ENCODE data around the gene RBMS3. TPM values are rescaled to one million over a fixed set of nuclear protein-coding genes. Genes with fewer than 3 reads are reported as not detected.
"Not testable (repeated sequence)": the region's sequence is repeated elsewhere in the genome, so short reads cannot be mapped to it uniquely, and the experiment has no call there.

RBMS3 gene
- total RNA-seq, 3 donors from 2014 or later, result 48.4 to 117 (median 103) TPM

GRCh38 chr3:29466442-29466841, 185.6 kb downstream of the RBMS3 start:
- Histone ChIP-seq H3K4me3 (no peak overlapping the region), H3K36me3 (no peaks in the 10 kb centered on the region), H3K9me3 (no peaks in the 10 kb centered on the region), H3K27me3 (no peaks in the 10 kb centered on the region), H3K4me1 (no peaks in the 10 kb centered on the region), H3K27ac (peak overlapping the region in 1 of 2 donors; percentile 17)
- TF ChIP-seq CTCF (IDR thresholded peaks at IDR 0.05), result no peak
- TF ChIP-seq POLR2AphosphoS5 (IDR thresholded peaks at IDR 0.05), result no peak
- TF ChIP-seq POLR2A (IDR thresholded peaks at IDR 0.05), result no peak
- intact Hi-C loops (cut with DNase I; ENCODE audit: low total_unique reads), result no loop called here
- DNase-seq (ENCODE audit: low spot score in 2 of 2), result no peak

DNA sequence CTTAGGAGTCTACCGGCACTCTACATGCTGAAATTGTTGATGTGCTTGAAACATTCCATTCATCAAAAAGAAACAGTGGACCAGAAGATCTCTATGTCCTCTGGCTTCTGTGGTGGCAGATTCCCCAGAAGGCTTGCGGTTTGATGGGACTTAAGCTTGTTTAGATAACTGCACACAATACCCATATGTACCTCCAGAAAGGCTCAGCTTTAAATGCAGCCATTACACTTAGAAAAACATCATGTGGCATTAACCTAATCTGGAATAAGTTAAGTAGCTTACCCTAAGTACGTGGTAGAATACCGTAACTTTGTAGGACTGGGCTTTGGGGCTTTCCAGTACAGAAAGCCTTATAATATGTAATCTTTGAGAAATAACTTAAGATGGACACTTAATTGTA, 187.3 kb downstream of the RBMS3 start:
- Histone ChIP-seq H3K36me3 (no peaks in the 10 kb centered on the region), H3K4me3 (no peak overlapping the region), H3K27ac (no peak overlapping the region), H3K4me1 (no peaks in the 10 kb centered on the region), H3K9me3 (peaks cover 0 to under 1% of the 10 kb centered on the region in 2 donors), H3K27me3 (no peaks in the 10 kb centered on the region)
- TF ChIP-seq POLR2A (IDR thresholded peaks at IDR 0.05) (no peak), POLR2AphosphoS5 (IDR thresholded peaks at IDR 0.05) (no peak), CTCF (IDR thresholded peaks at IDR 0.05) (no peak)
- no peak for DNase-seq (ENCODE audit: low spot score in 2 of 2)
- intact Hi-C loops (cut with DNase I; ENCODE audit: low total_unique reads), result no loop called here

DNA sequence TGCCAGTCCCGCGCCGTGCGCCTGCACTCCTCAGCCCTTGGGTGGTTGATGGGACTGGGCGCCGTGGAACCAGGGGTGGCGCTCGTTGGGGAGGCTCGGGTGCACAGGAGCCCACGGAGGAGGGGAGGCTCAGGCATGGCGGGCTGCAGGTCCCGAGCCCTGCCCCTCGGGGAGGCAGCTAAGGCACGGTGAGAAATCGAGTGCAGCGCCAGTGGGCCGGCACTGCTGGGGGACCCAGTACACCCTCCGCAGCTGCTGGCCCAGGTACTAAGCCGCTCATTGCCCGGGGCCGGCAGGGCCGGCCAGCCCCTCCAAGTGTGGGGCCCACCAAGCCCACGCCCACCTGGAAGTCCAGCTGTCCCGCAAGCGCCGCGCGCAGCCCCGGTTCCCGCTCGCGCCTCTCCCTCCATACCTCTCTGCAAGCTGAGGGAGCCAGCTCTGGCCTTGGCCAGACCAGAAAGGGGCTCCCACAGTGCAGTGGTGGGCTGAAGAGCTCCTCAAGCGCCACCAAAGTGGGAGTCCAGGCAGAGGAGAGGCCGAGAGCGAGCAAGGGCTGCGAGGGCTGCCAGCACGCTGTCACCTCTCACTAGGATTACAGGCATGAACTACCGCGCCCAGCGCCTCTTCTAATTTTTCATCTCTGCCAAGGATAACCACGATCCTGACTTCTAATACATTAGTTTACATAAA, 192.8 kb downstream of the RBMS3 start:
- H3K4me3 ChIP-seq; intact Hi-C loops (cut with DNase I; ENCODE audit: low total_unique reads); H3K27me3 ChIP-seq; DNase-seq (ENCODE audit: low spot score in 2 of 2); H3K27ac ChIP-seq; H3K36me3 ChIP-seq; H3K4me1 ChIP-seq; H3K9me3 ChIP-seq: not testable (repeated sequence)

DNA sequence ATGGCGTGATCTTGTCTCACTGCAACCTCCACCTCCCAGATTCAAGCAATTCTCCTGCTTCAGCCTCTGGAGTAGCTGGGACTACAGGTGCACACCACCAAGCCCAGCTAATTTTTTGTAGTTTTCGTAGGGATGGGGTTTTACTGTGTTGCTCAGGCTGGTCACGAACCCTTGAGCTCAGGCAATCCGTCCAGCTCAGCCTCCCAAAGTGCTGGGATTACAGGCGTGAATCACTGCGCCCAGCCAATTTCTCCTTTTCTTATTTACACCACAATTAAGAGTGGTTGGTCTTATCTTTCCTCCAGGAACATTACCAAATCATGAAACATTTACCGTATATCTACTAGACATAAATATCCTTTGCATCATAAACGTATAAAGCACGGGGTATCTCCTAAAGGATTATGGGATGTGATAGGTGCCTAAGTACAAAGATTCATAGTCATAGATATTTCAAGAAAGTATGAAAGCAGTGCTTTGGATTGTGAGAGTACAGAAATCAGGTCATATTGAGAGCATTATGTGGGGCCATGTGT, 194.5 kb downstream of the RBMS3 start:
- Histone ChIP-seq H3K9me3 (peaks cover 0 to 5% of the 10 kb centered on the region in 2 donors), H3K4me1 (no peaks in the 10 kb centered on the region), H3K27ac (no peak overlapping the region), H3K4me3 (no peak overlapping the region), H3K27me3 (no peaks in the 10 kb centered on the region), H3K36me3 (no peaks in the 10 kb centered on the region)
- intact Hi-C loops (cut with DNase I; ENCODE audit: low total_unique reads), result no loop called here
- no peak for TF ChIP-seq CTCF (IDR thresholded peaks at IDR 0.05)
- TF ChIP-seq POLR2A (IDR thresholded peaks at IDR 0.05), result no peak
- TF ChIP-seq POLR2AphosphoS5 (IDR thresholded peaks at IDR 0.05), result no peak
- no peak for DNase-seq (ENCODE audit: low spot score in 2 of 2)

DNA sequence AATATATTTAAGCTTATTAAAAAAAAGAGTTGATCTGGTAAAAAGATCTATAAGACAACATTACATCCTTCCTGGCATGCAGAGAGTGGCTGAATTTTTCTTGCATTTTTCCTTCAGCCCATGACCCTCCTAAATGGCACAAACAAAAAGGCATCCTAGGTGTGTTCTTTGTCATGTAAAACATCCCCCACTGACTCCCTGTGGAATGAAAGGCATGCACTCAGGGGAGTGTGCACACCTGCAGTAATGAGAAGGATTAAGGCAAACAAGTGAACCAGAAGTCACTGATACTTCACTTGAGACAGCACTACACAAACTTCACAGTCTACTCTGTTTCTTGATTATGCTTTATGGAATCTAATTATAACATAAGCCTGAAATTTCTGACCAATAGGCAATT, 195.0 kb downstream of the RBMS3 start:
- no peak overlapping the region for H3K4me3 ChIP-seq
- DNase-seq (ENCODE audit: low spot score in 2 of 2), result no peak
- H3K4me1 ChIP-seq, result no peaks in the 10 kb centered on the region
- H3K27me3 ChIP-seq, result no peaks in the 10 kb centered on the region
- peaks cover 0 to 5% of the 10 kb centered on the region in 2 donors for H3K9me3 ChIP-seq
- H3K36me3 ChIP-seq, result no peaks in the 10 kb centered on the region
- TF ChIP-seq POLR2A (IDR thresholded peaks at IDR 0.05), result no peak
- TF ChIP-seq POLR2AphosphoS5 (IDR thresholded peaks at IDR 0.05), result no peak
- no peak for TF ChIP-seq CTCF (IDR thresholded peaks at IDR 0.05)
- intact Hi-C loops (cut with DNase I; ENCODE audit: low total_unique reads), result no loop called here
- H3K27ac ChIP-seq, result no peak overlapping the region
